GM12865 (cell line): ENCODE data around the gene NEO1.

Source experiments
- DNase-seq: peaks from one replicate; pipeline ENCODE4 v3.0.0; 2010; ENCODE audit warnings: low read depth
- H3K4me3 ChIP-seq: 2 replicates; pipeline ENCODE4 v1.5.1; 2011; ENCODE audit warnings: mild to moderate bottlenecking, low read depth, low read length, control low read depth
- CTCF ChIP-seq: IDR thresholded peaks from 2 replicates; pipeline ENCODE4 v1.5.1; 2011; ENCODE audit warnings: low read length, control low read depth, low read depth, inconsistent platforms; ENCODE audit not compliant: insufficient read depth; ENCODE audit errors: missing control alignments

NEO1 gene

GRCh38 chr15:73030122-73030679 is 22.1 kb upstream of the NEO1 start:
- no peak overlapping the region for H3K4me3 ChIP-seq
- TF ChIP-seq CTCF, result no peak
- no peak for DNase-seq

- no peak for DNase-seq
- no peak for TF ChIP-seq CTCF
- H3K4me3 ChIP-seq, result no peak overlapping the region
Measured at GRCh38 chr15:73031648-73032047, 20.6 kb upstream of the NEO1 start.

GRCh38 chr15:73033611-73034010 is 18.7 kb upstream of the NEO1 start:
- H3K4me3 ChIP-seq, result no peak overlapping the region
- no peak for DNase-seq
- no peak for TF ChIP-seq CTCF

GRCh38 chr15:73034221-73034620 is 18.0 kb upstream of the NEO1 start:
- no peak for DNase-seq
- no peak for TF ChIP-seq CTCF

GRCh38 chr15:73035221-73035620 is 17.0 kb upstream of the NEO1 start:
- no peak for TF ChIP-seq CTCF
- no peak for DNase-seq
- no peak overlapping the region for H3K4me3 ChIP-seq

More at GRCh38 chr15:73034221-73034620, 18.0 kb upstream of the NEO1 start:
- H3K4me3 ChIP-seq, result no peak overlapping the region

GRCh38 chr15:73038220-73038619 is 14.0 kb upstream of the NEO1 start:
- H3K4me3 ChIP-seq, result no peak overlapping the region
- DNase-seq, result no peak
- TF ChIP-seq CTCF, result no peak

GRCh38 chr15:73046073-73046472 is 6.2 kb upstream of the NEO1 start:
- DNase-seq, result no peak
- no peak for TF ChIP-seq CTCF
- no peak overlapping the region for H3K4me3 ChIP-seq
